HG02678 (cell line): ENCODE results near the gene HLCS.

Experiments
- ATAC-seq: cut with Tn5 transposase; IDR thresholded peaks from one replicate; pipeline ENCODE4 v1.9.1; 2021; ENCODE audit warnings: mild to moderate bottlenecking, moderate library complexity; ENCODE audit not compliant: unreplicated experiment

Gene HLCS

GRCh38 chr21:36750576-36750959, 215.9 kb downstream of the HLCS start:
- ATAC-seq, result no peak

- no peak for ATAC-seq
Measured at GRCh38 chr21:36749935-36750575, 216.4 kb downstream of the HLCS start.

GRCh38 chr21:36747815-36748383, 218.6 kb downstream of the HLCS start:
- ATAC-seq, result no peak

GRCh38 chr21:36747041-36747814, 219.2 kb downstream of the HLCS start:
- ATAC-seq, result no peak

GRCh38 chr21:36745459-36745858, 221.0 kb downstream of the HLCS start:
- ATAC-seq, result no peak

- ATAC-seq, result no peak
Measured at GRCh38 chr21:36744560-36745231, 221.8 kb downstream of the HLCS start.

GRCh38 chr21:36744190-36744559, 222.3 kb downstream of the HLCS start:
- no peak for ATAC-seq

GRCh38 chr21:36743446-36743845, 223.0 kb downstream of the HLCS start:
- ATAC-seq, result no peak

GRCh38 chr21:36743008-36743407, 223.5 kb downstream of the HLCS start:
- no peak for ATAC-seq

GRCh38 chr21:36741506-36741905, 225.0 kb downstream of the HLCS start:
- no peak for ATAC-seq

- no peak for ATAC-seq
Measured at GRCh38 chr21:36738489-36739126, 227.9 kb downstream of the HLCS start.

- ATAC-seq, result no peak
Measured at GRCh38 chr21:36735724-36736320, 230.6 kb downstream of the HLCS start.

GRCh38 chr21:36735201-36735515, 231.3 kb downstream of the HLCS start:
- ATAC-seq, result no peak

- ATAC-seq, result no peak
Measured at GRCh38 chr21:36734367-36735200, 231.9 kb downstream of the HLCS start.

GRCh38 chr21:36733857-36734256, 232.6 kb downstream of the HLCS start:
- no peak for ATAC-seq

GRCh38 chr21:36732761-36733160, 233.7 kb downstream of the HLCS start:
- ATAC-seq, result no peak

- ATAC-seq, result no peak
Measured at GRCh38 chr21:36732217-36732616, 234.3 kb downstream of the HLCS start.

GRCh38 chr21:36730291-36731281, 235.9 kb downstream of the HLCS start:
- ATAC-seq, result no peak
